Suprapubic skin (tissue), 4 donors: Measurements from ENCODE around the gene TMPRSS13. TPM values are rescaled to one million over a fixed set of nuclear protein-coding genes. Genes with fewer than 3 reads are reported as not detected.
"Not testable (repeated sequence)": the region's sequence is repeated elsewhere in the genome, so short reads cannot be mapped to it uniquely, and the experiment has no call there.

Source experiments
- DNase-seq, 2 donors: peaks; one replicate each; pipeline ENCODE4 v3.0.0-alpha.2; 2019; ENCODE audit warnings: low spot score in 2 of 2
- H3K27ac ChIP-seq: fragments of 200-600 bp; sonication (generic); one replicate; pipeline ENCODE4 v1.5.1; 2019
- H3K27me3 ChIP-seq: fragments of 200-600 bp; sonication (generic); one replicate; pipeline ENCODE4 v1.5.1; 2019
- H3K36me3 ChIP-seq: fragments of 200-600 bp; sonication (generic); one replicate; pipeline ENCODE4 v1.5.1; 2019
- H3K4me1 ChIP-seq: fragments of 200-600 bp; sonication (generic); one replicate; pipeline ENCODE4 v1.5.1; 2019
- H3K4me3 ChIP-seq: fragments of 200-600 bp; sonication (generic); one replicate; pipeline ENCODE4 v1.5.1; 2019; ENCODE audit warnings: mild to moderate bottlenecking
- H3K9me3 ChIP-seq: fragments of 200-600 bp; sonication (generic); one replicate; pipeline ENCODE4 v1.5.1; 2019
- CTCF ChIP-seq, 2 donors: fragments of 200-600 bp in 1 of 2; fragments of 450-650 bp in 1 of 2; sonication (generic) in 1 of 2; IDR thresholded peaks; one replicate each; pipeline ENCODE4 v1.5.1; 2016 to 2019; ENCODE audit warnings: antibody characterized with exemption in 2 of 2, mild to moderate bottlenecking in 1 of 2, moderate library complexity in 1 of 2
- EP300 ChIP-seq: sonication (generic); formaldehyde crosslinking; IDR thresholded peaks from one replicate; pipeline ENCODE4 v1.6.1; 2017; ENCODE audit warnings: antibody characterized with exemption
- POLR2A ChIP-seq, 2 donors: fragments of 450-650 bp; IDR thresholded peaks; one replicate each; pipeline ENCODE4 v1.6.1; 2017; ENCODE audit warnings: antibody characterized with exemption in 2 of 2, mild to moderate bottlenecking in 2 of 2, moderate library complexity in 2 of 2
- POLR2AphosphoS5 ChIP-seq, 3 donors: sonication (generic); formaldehyde crosslinking; IDR thresholded peaks; one replicate each; pipeline ENCODE4 v1.6.1; 2017; ENCODE audit warnings: antibody characterized with exemption in 3 of 3
- WGBS: methylation state at CpG from one replicate; pipeline ENCODE4 v1.1.5; 2018; 5-methylcytosine and 5-hydroxymethylcytosine counted together
- total RNA-seq, 4 donors: library from RNA; depleted of rRNA; stranded (reverse); fragments of >200 nt; gene quantifications; one replicate each; pipeline ENCODE4 v1.1.0, GENCODE V29; 2016

TMPRSS13 gene
- total RNA-seq, 4 donors from 2014 or later = 24.7 to 92.0 (median 73.1) TPM

DNA sequence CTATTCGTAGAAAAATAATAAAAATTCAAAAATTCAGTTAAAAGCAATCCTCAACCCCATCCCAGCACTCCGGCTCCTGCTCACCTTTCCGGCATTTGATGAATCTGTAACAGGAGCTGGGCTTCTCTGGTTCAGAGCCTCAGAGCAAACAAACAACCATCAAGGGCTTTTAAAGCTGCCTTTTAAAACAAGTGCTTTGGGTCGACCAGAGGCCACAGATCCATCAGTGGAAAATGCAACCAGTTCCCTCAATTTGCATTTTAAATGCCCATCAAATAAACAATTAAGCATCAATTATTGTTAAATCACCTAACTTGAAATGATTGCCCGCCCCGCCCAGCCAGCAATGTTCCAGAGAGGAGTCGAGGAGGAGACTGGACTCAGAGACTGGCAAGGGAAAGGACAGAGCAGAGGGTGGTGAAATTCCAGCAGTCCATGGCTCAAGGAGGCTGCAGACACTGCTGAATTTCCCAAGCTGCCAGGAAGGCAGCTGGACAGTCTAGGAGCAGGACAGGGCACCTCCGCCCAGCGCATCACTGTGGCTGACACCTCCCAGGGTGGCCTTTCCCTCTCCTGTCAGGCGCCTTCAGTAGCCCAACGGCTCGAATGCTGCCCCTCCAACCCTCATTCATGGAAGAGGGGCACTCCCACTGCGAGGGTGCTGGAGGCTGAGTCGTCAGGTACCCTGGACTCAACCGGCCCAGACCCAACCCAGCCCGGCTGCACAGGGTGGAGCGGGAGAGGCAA lies 60.2 kb downstream of the TMPRSS13 start:
- TF ChIP-seq CTCF (IDR thresholded peaks at IDR 0.05) = no peak
- TF ChIP-seq EP300 = no peak
- no peak for TF ChIP-seq POLR2AphosphoS5 (IDR thresholded peaks at IDR 0.05)
- no peak for TF ChIP-seq POLR2A (IDR thresholded peaks at IDR 0.05)
- Histone ChIP-seq H3K27me3 (peaks cover 16% of the 10 kb centered on the region), H3K9me3 (no peaks in the 10 kb centered on the region), H3K36me3 (no peaks in the 10 kb centered on the region), H3K4me1 (peaks cover 20% of the 10 kb centered on the region), H3K27ac (no peak overlapping the region), H3K4me3 (no peak overlapping the region)
- 89% methylated on average over 12 of the region's 17 CpGs for WGBS
- no peak for DNase-seq

GRCh38 chr11:117868088-117868487 lies 61.1 kb downstream of the TMPRSS13 start:
- DNase-seq = no peak
- Histone ChIP-seq H3K27ac (no peak overlapping the region), H3K27me3 (peaks cover 7% of the 10 kb centered on the region), H3K36me3 (no peaks in the 10 kb centered on the region), H3K4me3 (no peak overlapping the region), H3K9me3 (no peaks in the 10 kb centered on the region), H3K4me1 (peaks cover 17% of the 10 kb centered on the region)
- no peak for TF ChIP-seq CTCF (IDR thresholded peaks at IDR 0.05)
- TF ChIP-seq EP300 = no peak
- TF ChIP-seq POLR2A (IDR thresholded peaks at IDR 0.05) = no peak
- no peak for TF ChIP-seq POLR2AphosphoS5 (IDR thresholded peaks at IDR 0.05)
- WGBS = 81% methylated on average over 11 of the region's 11 CpGs

GRCh38 chr11:117866526-117866925 lies 62.7 kb downstream of the TMPRSS13 start:
- H3K4me3 ChIP-seq = no peak overlapping the region
- H3K27me3 ChIP-seq = no peaks in the 10 kb centered on the region
- WGBS = 76% methylated on average over 5 of the region's 5 CpGs
- H3K36me3 ChIP-seq = no peaks in the 10 kb centered on the region
- peaks cover 17% of the 10 kb centered on the region for H3K4me1 ChIP-seq
- no peaks in the 10 kb centered on the region for H3K9me3 ChIP-seq
- no peak for TF ChIP-seq POLR2A (IDR thresholded peaks at IDR 0.05)
- no peak overlapping the region for H3K27ac ChIP-seq
- DNase-seq = no peak

DNA sequence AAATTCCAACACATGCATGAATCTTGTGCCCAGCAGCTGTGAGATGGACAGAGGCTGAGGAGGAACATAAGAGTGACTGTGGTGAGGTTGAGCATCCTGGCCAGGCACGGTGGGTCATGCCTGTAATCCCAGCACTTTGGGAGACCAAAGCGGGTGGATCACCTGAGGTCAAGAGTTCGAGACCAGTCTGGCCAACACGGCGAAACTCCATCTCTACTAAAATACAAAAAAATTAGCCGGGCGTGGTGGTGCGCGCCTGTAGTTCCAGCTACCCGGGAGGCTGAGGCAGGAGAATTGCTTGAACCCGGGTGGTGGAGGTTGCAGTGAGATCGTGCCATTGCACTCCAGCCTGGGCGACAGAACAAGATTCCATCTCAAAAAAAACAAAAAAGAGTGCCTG lies 63.7 kb downstream of the TMPRSS13 start:
- not testable (repeated sequence) for H3K36me3 ChIP-seq, H3K9me3 ChIP-seq, H3K27ac ChIP-seq, DNase-seq, H3K27me3 ChIP-seq, H3K4me3 ChIP-seq
- 98% methylated on average over 13 of the region's 13 CpGs for WGBS
- H3K4me1 ChIP-seq = peaks cover 22% of the 10 kb centered on the region

- Histone ChIP-seq H3K4me3 (no peak overlapping the region), H3K9me3 (no peaks in the 10 kb centered on the region), H3K36me3 (no peaks in the 10 kb centered on the region), H3K4me1 (peaks cover 10% of the 10 kb centered on the region), H3K27me3 (no peaks in the 10 kb centered on the region), H3K27ac (no peak overlapping the region)
- whole genome bisulfite sequencing = 89% methylated on average over 1 of the region's 1 CpG
- no peak for DNase-seq
- TF ChIP-seq EP300 (no peak), CTCF (IDR thresholded peaks at IDR 0.05) (no peak), POLR2AphosphoS5 (IDR thresholded peaks at IDR 0.05) (no peak), POLR2A (IDR thresholded peaks at IDR 0.05) (no peak)
Observed at GRCh38 chr11:117863383-117863782, 65.8 kb downstream of the TMPRSS13 start.

DNA sequence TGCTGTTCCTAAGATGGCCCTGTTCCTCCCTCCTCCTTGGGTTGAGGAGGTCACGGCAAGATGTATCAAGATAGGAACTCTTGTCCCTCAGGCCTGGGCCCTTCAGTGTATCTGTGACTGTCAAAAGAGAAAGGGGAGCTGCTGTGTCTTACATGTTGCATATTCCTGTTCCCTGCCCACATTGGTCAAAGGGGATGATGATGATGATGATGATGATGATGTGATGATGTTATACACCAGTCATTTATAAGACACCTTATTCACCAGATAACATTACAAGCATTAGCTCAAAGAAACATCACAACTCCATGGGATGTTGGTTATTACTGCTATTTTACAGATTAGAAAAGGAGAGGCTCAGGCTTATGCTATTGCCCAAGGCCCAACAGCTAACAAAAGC lies 66.4 kb downstream of the TMPRSS13 start:
- Histone ChIP-seq H3K9me3 (no peaks in the 10 kb centered on the region), H3K4me1 (peaks cover 10% of the 10 kb centered on the region), H3K27me3 (no peaks in the 10 kb centered on the region), H3K36me3 (no peaks in the 10 kb centered on the region), H3K4me3 (no peak overlapping the region), H3K27ac (no peak overlapping the region)
- TF ChIP-seq CTCF (IDR thresholded peaks at IDR 0.05) = no peak
- TF ChIP-seq POLR2A (IDR thresholded peaks at IDR 0.05) = no peak
- no peak for TF ChIP-seq POLR2AphosphoS5 (IDR thresholded peaks at IDR 0.05)
- no peak for TF ChIP-seq EP300
- no CpG with 5 or more reads among the region's 1 CpG for WGBS
- DNase-seq = no peak
